Measurements from ENCODE around the gene KCNK3. TPM values are rescaled to one million over a fixed set of nuclear protein-coding genes. Genes with fewer than 3 reads are reported as not detected.

KCNK3 gene
- polyA plus RNA-seq, 1 donor from 2014 or later, result 12.9 TPM

- Histone ChIP-seq H3K9ac (ENCODE audit: low read length) (no peak overlapping the region), H3K9me2 (ENCODE audit: insufficient read depth, low read length) (no peaks in the 10 kb centered on the region), H4K20me1 (ENCODE audit: insufficient read depth) (no peaks in the 10 kb centered on the region), H2AFZ (ENCODE audit: low read depth, low read length) (no peak overlapping the region), H3F3A (ENCODE audit: insufficient read depth, low read length, poor library complexity, severe bottlenecking) (no peaks in the 10 kb centered on the region), H3K4me3 (ENCODE audit: low read length) (no peak overlapping the region), H3K27ac (ENCODE audit: low read length) (no peak overlapping the region), H3K9me3 (ENCODE audit: low read length) (no peaks in the 10 kb centered on the region), H3K4me2 (ENCODE audit: low read length) (no peak overlapping the region), H3K27me3 (ENCODE audit: insufficient read depth, low read depth, low read length) (no peaks in the 10 kb centered on the region), H3K79me2 (replicated peaks; ENCODE audit: insufficient read depth, low read length) (no peaks in the 10 kb centered on the region), H3K36me3 (ENCODE audit: insufficient read depth, low read length) (no peaks in the 10 kb centered on the region)
- no peak for TF ChIP-seq EZH2 (IDR thresholded peaks at IDR 0.05; ENCODE audit: borderline replicate concordance, insufficient read depth, low read length, poor library complexity, severe bottlenecking)
Measured at GRCh38 chr2:26710743-26711456, 18.4 kb downstream of the KCNK3 start.

GRCh38 chr2:26711457-26712161 lies 19.1 kb downstream of the KCNK3 start:
- Histone ChIP-seq H3K9me2 (ENCODE audit: insufficient read depth, low read length) (no peaks in the 10 kb centered on the region), H2AFZ (ENCODE audit: low read depth, low read length) (no peak overlapping the region), H3K9me3 (ENCODE audit: low read length) (no peaks in the 10 kb centered on the region), H3K27ac (ENCODE audit: low read length) (no peak overlapping the region), H3K9ac (ENCODE audit: low read length) (no peak overlapping the region), H3K4me3 (ENCODE audit: low read length) (no peak overlapping the region), H3K79me2 (replicated peaks; ENCODE audit: insufficient read depth, low read length) (no peaks in the 10 kb centered on the region), H3F3A (ENCODE audit: insufficient read depth, low read length, poor library complexity, severe bottlenecking) (no peaks in the 10 kb centered on the region), H3K27me3 (ENCODE audit: insufficient read depth, low read depth, low read length) (no peaks in the 10 kb centered on the region), H4K20me1 (ENCODE audit: insufficient read depth) (no peaks in the 10 kb centered on the region), H3K36me3 (ENCODE audit: insufficient read depth, low read length) (no peaks in the 10 kb centered on the region), H3K4me2 (ENCODE audit: low read length) (no peak overlapping the region)
- no peak for TF ChIP-seq EP300 (conservative IDR thresholded peaks at IDR 0.05; ENCODE audit: poor library complexity, severe bottlenecking)
- no peak for TF ChIP-seq REST (IDR thresholded peaks at IDR 0.05; ENCODE audit: borderline replicate concordance)
- no peak for TF ChIP-seq MXI1 (conservative IDR thresholded peaks at IDR 0.05; ENCODE audit: poor library complexity, severe bottlenecking)

GRCh38 chr2:26712486-26713465 lies 20.3 kb downstream of the KCNK3 start:
- Histone ChIP-seq H3F3A (ENCODE audit: insufficient read depth, low read length, poor library complexity, severe bottlenecking) (no peaks in the 10 kb centered on the region), H3K79me2 (replicated peaks; ENCODE audit: insufficient read depth, low read length) (no peaks in the 10 kb centered on the region), H3K36me3 (ENCODE audit: insufficient read depth, low read length) (no peaks in the 10 kb centered on the region), H4K20me1 (ENCODE audit: insufficient read depth) (no peaks in the 10 kb centered on the region), H3K4me2 (ENCODE audit: low read length) (no peak overlapping the region), H2AFZ (ENCODE audit: low read depth, low read length) (no peak overlapping the region), H3K9me2 (ENCODE audit: insufficient read depth, low read length) (no peaks in the 10 kb centered on the region), H3K27me3 (ENCODE audit: insufficient read depth, low read depth, low read length) (no peaks in the 10 kb centered on the region), H3K27ac (ENCODE audit: low read length) (no peak overlapping the region), H3K9me3 (ENCODE audit: low read length) (no peaks in the 10 kb centered on the region), H3K4me3 (ENCODE audit: low read length) (no peak overlapping the region), H3K9ac (ENCODE audit: low read length) (no peak overlapping the region)
- TF ChIP-seq CTCF (IDR thresholded peaks at IDR 0.05; ENCODE audit: poor library complexity, severe bottlenecking) (no peak), MXI1 (conservative IDR thresholded peaks at IDR 0.05; ENCODE audit: poor library complexity, severe bottlenecking) (no peak), REST (IDR thresholded peaks at IDR 0.05; ENCODE audit: borderline replicate concordance) (no peak), RAD21 (conservative IDR thresholded peaks at IDR 0.05) (no peak), TAF1 (IDR thresholded peaks at IDR 0.05; ENCODE audit: low read depth) (no peak), POLR2AphosphoS5 (IDR thresholded peaks at IDR 0.05) (no peak), SMC3 (conservative IDR thresholded peaks at IDR 0.05; ENCODE audit: poor library complexity) (no peak), EZH2 (IDR thresholded peaks at IDR 0.05; ENCODE audit: borderline replicate concordance, insufficient read depth, low read length, poor library complexity, severe bottlenecking) (no peak), EP300 (conservative IDR thresholded peaks at IDR 0.05; ENCODE audit: poor library complexity, severe bottlenecking) (no peak)
